ENCODE measurements around the gene APLP2. TPM values are rescaled to one million over a fixed set of nuclear protein-coding genes. Genes with fewer than 3 reads are reported as not detected.
A peak's percentile ranks its signal among the peaks of the same experiment; 100 is the strongest.

Gene APLP2
- total and polyA plus RNA-seq, 2 of the 13 experiments (the other 11 are each of a cell fraction or from before 2014, with no cell fraction given): 315 to 594 TPM

DNA sequence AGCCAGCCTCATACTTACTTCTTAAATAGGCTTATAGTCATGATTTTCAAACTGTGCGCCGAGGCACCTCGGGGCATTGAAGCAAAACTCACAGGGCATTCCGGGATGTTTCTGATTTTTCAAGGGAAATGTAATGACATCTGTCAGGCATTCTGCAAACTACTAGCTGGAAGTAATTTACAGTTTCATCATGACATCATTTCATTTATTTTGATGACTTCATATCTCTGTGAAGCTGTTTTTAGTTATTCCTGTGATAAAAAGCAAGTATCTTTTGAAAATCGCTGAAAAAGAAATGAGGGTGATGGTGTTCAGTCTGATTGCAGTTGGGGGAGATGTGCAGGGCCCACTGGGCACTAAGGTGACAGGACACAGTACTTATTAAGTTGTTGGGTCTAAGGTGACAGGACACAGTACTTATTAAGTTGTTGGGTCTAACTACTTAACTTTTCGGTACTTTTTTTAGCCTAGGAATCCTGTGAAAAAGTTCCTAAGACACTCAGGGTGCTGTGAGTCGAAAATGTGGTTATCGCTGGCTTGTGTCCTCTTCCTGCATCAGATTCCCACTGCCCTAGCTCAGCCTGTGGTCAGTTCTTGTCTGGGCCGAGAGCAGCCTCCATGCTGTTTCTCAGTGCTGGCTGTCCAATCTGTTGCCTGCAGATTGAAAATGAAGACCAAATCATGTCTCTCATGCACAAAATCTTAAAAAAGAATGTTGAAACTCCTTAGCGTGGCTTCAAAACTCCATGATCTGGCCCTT lies 42.6 kb downstream of the APLP2 start:
- Histone ChIP-seq H4K20me1 (ENCODE audit: insufficient read depth, low read length) (peaks cover 5% of the 10 kb centered on the region; the same call in 1 of the 2 replicates), H3K4me2 (ENCODE audit: low read depth, low read length) (no peak overlapping the region), H3K9ac (ENCODE audit: insufficient read depth, low read depth, low read length) (no peak overlapping the region), H3K9me3 (ENCODE audit: low read length) (no peaks in the 10 kb centered on the region), H3K4me1 (ENCODE audit: insufficient read depth, low read length) (peaks cover 21% of the 10 kb centered on the region), H2AFZ (ENCODE audit: low read length) (no peak overlapping the region), H3K79me2 (ENCODE audit: insufficient read depth, low read length) (peaks cover 50% of the 10 kb centered on the region), H3K4me3 (replicated peaks in 1 of 3; ENCODE audit: insufficient read depth in 1 of 3, low read depth in 2 of 3, low read length in 3 of 3) (no peak overlapping the region), H3K27me3 (ENCODE audit: control insufficient read depth in 1 of 2, insufficient read depth in 2 of 2, low read length in 2 of 2) (no peaks in the 10 kb centered on the region), H3K36me3 (replicated peaks in 1 of 2; ENCODE audit: control insufficient read depth in 1 of 2, insufficient read depth in 2 of 2, low read length in 2 of 2) (peaks cover 16 to 62% of the 10 kb centered on the region in 2 experiments), H3K27ac (ENCODE audit: extremely low read length, insufficient read depth, low read length) (no peak overlapping the region)
- no TSS peak for BruUV-seq (replicated peaks)
- ATAC-seq: no peak
- CTCF ChIA-PET (ENCODE audit: low intra/inter-chr PET ratio, low total read pairs): no interaction called here
- no peak for FAIRE-seq
- no peak for DNase-seq (ENCODE audit: low spot score)
- in situ Hi-C loops (cut with HindIII; ENCODE audit: extremely low pct_ligation_motif_present, low pct_unique_long_range_greater_than_20kb) (no loop called here), intact Hi-C loops (cut with micrococcal nuclease; ENCODE audit: unreplicated experiment) (no loop called here)
- WGBS (ENCODE audit: low lambda C conversion rate): 98% methylated on average over 10 of the region's 10 CpGs
- TF ChIP-seq MZF1 (CRISPR knock-in tag; IDR thresholded peaks at IDR 0.05; ENCODE audit: borderline replicate concordance) (no peak), ATF7 (IDR thresholded peaks at IDR 0.05) (peak; percentile 77), ATF7 (CRISPR knock-in tag; IDR thresholded peaks at IDR 0.05) (no peak), ZNF775 (CRISPR knock-in tag; IDR thresholded peaks at IDR 0.05; ENCODE audit: borderline replicate concordance) (no peak), ZNF713 (CRISPR knock-in tag; IDR thresholded peaks at IDR 0.05) (no peak), CENPX (CRISPR knock-in tag; IDR thresholded peaks at IDR 0.05) (no peak)
- TF ChIP-seq, protein P1, sequence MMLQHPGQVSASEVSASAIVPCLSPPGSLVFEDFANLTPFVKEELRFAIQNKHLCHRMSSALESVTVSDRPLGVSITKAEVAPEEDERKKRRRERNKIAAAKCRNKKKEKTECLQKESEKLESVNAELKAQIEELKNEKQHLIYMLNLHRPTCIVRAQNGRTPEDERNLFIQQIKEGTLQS (CRISPR knock-in tag; IDR thresholded peaks at IDR 0.05): no peak
- POLR2A ChIA-PET: no interaction called here

DNA sequence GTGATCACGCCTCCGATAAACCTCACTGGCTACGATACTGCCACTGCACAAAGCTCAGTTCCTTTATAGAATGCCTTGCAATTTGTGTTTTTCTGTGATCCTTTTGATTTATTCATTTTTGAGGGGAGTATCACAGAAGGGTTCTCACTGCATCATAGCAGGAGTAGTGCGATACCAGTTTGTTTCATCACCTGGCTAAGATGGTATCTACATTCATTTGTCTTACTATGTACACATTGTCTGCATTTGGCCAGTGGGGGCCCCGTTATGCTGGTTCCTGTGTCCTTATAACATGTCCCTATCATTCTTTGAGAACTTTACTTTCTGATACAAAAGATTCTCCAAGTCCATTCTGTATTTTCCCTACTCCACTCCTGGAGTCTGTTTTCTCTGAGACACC lies 44.6 kb downstream of the APLP2 start:
- ChIA-PET POLR2A (interaction anchor here (1.7 to 2.2 kb wide), 2 partner anchors 10 to 111 kb away, joined by 7 to 12 read pairs; partner anchors contain the start of gene PRDM10), CTCF (ENCODE audit: low intra/inter-chr PET ratio, low total read pairs) (no interaction called here)
- no peak for FAIRE-seq
- Histone ChIP-seq H3K27me3 (ENCODE audit: control insufficient read depth in 1 of 2, insufficient read depth in 2 of 2, low read length in 2 of 2) (no peaks in the 10 kb centered on the region), H2AFZ (ENCODE audit: low read length) (no peak overlapping the region), H4K20me1 (ENCODE audit: insufficient read depth, low read length) (peaks cover 8% of the 10 kb centered on the region), H3K79me2 (ENCODE audit: insufficient read depth, low read length) (peaks cover 64% of the 10 kb centered on the region), H3K36me3 (replicated peaks in 1 of 2; ENCODE audit: control insufficient read depth in 1 of 2, insufficient read depth in 2 of 2, low read length in 2 of 2) (peaks cover 21 to 75% of the 10 kb centered on the region in 2 experiments), H3K9ac (ENCODE audit: insufficient read depth, low read depth, low read length) (no peak overlapping the region), H3K4me2 (ENCODE audit: low read depth, low read length) (no peak overlapping the region), H3K27ac (ENCODE audit: extremely low read length, insufficient read depth, low read length) (peak overlapping the region; percentile 7), H3K4me3 (replicated peaks in 1 of 3; ENCODE audit: insufficient read depth in 1 of 3, low read depth in 2 of 3, low read length in 3 of 3) (no peak overlapping the region), H3K9me3 (ENCODE audit: low read length) (no peaks in the 10 kb centered on the region), H3K4me1 (ENCODE audit: insufficient read depth, low read length) (peaks cover 39% of the 10 kb centered on the region)
- DNase-seq (ENCODE audit: low spot score): no peak
- ATAC-seq: peak; percentile 38; the same call in 1 of the 3 replicates
- in situ Hi-C loops (cut with HindIII; ENCODE audit: extremely low pct_ligation_motif_present, low pct_unique_long_range_greater_than_20kb) (no loop called here), intact Hi-C loops (cut with micrococcal nuclease; ENCODE audit: unreplicated experiment) (no loop called here)
- no TSS peak for BruUV-seq (replicated peaks)
- WGBS (ENCODE audit: low lambda C conversion rate): 87% methylated on average over 5 of the region's 5 CpGs
- TF ChIP-seq NFE2 (CRISPR knock-in tag; IDR thresholded peaks at IDR 0.05) (no peak), MIER2 (CRISPR knock-in tag; IDR thresholded peaks at IDR 0.05) (no peak), SIN3A (IDR thresholded peaks at IDR 0.05; ENCODE audit: borderline replicate concordance, low read depth, low read length) (no peak), EZH2 (conservative IDR thresholded peaks at IDR 0.05; ENCODE audit: low read depth, low read length) (no peak), ZNF10 (CRISPR knock-in tag; IDR thresholded peaks at IDR 0.05; ENCODE audit: borderline replicate concordance, low read depth) (no peak), ZNF383 (CRISPR knock-in tag; IDR thresholded peaks at IDR 0.05; ENCODE audit: borderline replicate concordance) (no peak), CENPX (CRISPR knock-in tag; IDR thresholded peaks at IDR 0.05) (no peak)
- TF ChIP-seq, protein P2, sequence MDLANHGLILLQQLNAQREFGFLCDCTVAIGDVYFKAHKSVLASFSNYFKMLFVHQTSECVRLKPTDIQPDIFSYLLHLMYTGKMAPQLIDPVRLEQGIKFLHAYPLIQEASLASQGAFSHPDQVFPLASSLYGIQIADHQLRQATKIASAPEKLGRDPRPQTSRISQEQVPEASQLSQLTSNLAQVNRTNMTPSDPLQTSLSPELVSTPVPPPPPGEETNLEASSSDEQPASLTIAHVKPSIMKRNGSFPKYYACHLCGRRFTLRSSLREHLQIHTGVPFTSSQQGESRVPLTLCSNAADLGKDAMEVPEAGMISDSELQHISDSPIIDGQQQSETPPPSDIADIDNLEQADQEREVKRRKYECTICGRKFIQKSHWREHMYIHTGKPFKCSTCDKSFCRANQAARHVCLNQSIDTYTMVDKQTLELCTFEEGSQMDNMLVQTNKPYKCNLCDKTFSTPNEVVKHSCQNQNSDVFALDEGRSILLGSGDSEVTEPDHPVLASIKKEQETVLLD (CRISPR knock-in tag; IDR thresholded peaks at IDR 0.05; ENCODE audit: low read depth): no peak
- TF ChIP-seq, protein P3, sequence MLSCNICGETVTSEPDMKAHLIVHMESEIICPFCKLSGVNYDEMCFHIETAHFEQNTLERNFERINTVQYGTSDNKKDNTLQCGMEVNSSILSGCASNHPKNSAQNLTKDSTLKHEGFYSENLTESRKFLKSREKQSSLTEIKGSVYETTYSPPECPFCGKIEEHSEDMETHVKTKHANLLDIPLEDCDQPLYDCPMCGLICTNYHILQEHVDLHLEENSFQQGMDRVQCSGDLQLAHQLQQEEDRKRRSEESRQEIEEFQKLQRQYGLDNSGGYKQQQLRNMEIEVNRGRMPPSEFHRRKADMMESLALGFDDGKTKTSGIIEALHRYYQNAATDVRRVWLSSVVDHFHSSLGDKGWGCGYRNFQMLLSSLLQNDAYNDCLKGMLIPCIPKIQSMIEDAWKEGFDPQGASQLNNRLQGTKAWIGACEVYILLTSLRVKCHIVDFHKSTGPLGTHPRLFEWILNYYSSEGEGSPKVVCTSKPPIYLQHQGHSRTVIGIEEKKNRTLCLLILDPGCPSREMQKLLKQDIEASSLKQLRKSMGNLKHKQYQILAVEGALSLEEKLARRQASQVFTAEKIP (CRISPR knock-in tag; IDR thresholded peaks at IDR 0.05; ENCODE audit: borderline replicate concordance): no peak

All from HepG2 (cell line).